Heart left ventricle (tissue), 13 donors: ENCODE measurements around the gene GBP5.
"Not testable (repeated sequence)": the region's sequence is repeated elsewhere in the genome, so short reads cannot be mapped to it uniquely, and the experiment has no call there.

Source experiments
- POLR2A ChIP-seq, 2 donors: fragments of 450-650 bp; IDR thresholded peaks; one replicate each; pipeline ENCODE4 v1.6.1; 2017; ENCODE audit warnings: antibody characterized with exemption in 2 of 2, mild to moderate bottlenecking in 2 of 2, moderate library complexity in 2 of 2
- TF ChIP-seq, protein P1 (sequence below), 12 donors: fragments of 200-600 bp; sonication (generic) in 4 of 12; IDR thresholded peaks; one replicate each; pipeline versions ENCODE4 v1.5.0 to v1.8.0; 2018 to 2022; ENCODE audit warnings: antibody characterized with exemption in 12 of 12, mild to moderate bottlenecking in 5 of 12
- donor health status: ischemic (EF 13 %, LVEDD 7.1; RV severe dilation, severe dysfunction).
- donor health status: DM: no; HTN: yes; CAD: no.
- donor health status: DM: no; HTN: no; CAD: no.
- donor health status: ischemic (EF 25% LVEDD 6.9; RV normal size, moderate dysfunction).
- donor health status: ischemic (EF 25% LVEDD 5.7; RV mildly dilated, moderate dysfunction).
- donor health status: ischemic (EF 35%, LVEDD 5.7; RV mildly dilated, moderate dysfunction).
- donor health status: nonischemic (EF 11% LVEDD 7.7; RV severe dilation, severe dysfunction).
- donor health status: DM: yes; HTN: yes; CAD: no.
- donor health status: PGD.
- donor health status: ischemic (EF 29% LVEDD 5.4; RV normal size, mild dysfunction).
- donor health status: nonischemic (EF 23%, LVEDD 6.1; RV moderate dilation, normal function).

DNA sequence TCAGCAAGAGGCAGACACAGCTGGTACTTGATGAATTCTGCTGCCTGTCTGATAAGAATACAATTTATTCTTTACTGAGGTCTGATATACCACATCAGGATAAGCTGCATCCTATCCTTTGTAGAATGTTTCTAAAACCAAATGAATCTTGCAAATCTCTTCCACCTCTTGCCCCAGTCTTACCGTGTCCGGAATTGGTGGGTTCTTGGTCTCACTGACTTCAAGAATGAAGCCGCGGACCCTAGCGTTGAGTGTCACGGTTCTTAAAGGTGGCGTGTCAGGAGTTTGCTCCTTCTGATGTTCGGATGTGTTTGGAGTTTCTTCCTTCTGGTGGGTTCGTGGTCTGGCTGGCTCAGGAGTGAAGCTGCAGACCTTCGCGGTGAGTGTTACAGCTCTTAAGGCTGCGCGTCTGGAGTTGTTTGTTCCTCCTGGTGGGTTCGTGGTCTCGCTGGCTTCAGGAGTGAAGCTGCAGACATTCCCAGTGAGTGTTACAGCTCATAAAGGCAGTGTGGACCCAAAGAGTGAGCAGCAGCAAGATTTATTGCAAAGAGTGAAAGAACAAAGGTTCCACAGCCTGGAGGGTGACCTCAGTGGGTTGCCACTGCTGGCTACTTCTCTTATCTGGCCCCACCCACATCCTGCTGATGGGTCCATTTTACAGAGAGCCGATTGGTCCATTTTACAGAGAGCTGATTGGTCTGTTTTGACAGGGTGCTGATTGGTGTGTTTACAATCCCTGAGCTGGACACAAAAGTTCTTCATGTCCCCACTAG is at the start of gene GBP5:
- TF ChIP-seq, protein P1, sequence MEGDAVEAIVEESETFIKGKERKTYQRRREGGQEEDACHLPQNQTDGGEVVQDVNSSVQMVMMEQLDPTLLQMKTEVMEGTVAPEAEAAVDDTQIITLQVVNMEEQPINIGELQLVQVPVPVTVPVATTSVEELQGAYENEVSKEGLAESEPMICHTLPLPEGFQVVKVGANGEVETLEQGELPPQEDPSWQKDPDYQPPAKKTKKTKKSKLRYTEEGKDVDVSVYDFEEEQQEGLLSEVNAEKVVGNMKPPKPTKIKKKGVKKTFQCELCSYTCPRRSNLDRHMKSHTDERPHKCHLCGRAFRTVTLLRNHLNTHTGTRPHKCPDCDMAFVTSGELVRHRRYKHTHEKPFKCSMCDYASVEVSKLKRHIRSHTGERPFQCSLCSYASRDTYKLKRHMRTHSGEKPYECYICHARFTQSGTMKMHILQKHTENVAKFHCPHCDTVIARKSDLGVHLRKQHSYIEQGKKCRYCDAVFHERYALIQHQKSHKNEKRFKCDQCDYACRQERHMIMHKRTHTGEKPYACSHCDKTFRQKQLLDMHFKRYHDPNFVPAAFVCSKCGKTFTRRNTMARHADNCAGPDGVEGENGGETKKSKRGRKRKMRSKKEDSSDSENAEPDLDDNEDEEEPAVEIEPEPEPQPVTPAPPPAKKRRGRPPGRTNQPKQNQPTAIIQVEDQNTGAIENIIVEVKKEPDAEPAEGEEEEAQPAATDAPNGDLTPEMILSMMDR (IDR thresholded peaks at IDR 0.05) = not testable (repeated sequence)
- TF ChIP-seq POLR2A (IDR thresholded peaks at IDR 0.05) = not testable (repeated sequence)
